Measurements from ENCODE around the gene ABI1.

GRCh38 chr10:26841733-26842317 lies 18.9 kb downstream of the ABI1 start:
- TF ChIP-seq CTCF (conservative IDR thresholded peaks at IDR 0.05; ENCODE audit: low read depth, low read length) (no peak), EZH2 (IDR thresholded peaks at IDR 0.05; ENCODE audit: low read length, unreplicated experiment) (no peak), EZH2phosphoT487 (IDR thresholded peaks at IDR 0.05; ENCODE audit: borderline replicate concordance, low read length) (no peak)

All from PC-3 (cell line).